ENCODE data around the gene EIF3D. TPM values are rescaled to one million over a fixed set of nuclear protein-coding genes. Genes with fewer than 3 reads are reported as not detected.

The EIF3D gene
- total and polyA plus RNA-seq, 2 of the 8 experiments (the other 6 are each of a cell fraction or from before 2014, with no cell fraction given) = 195 to 408 TPM

GRCh38 chr22:36569999-36570398, 41.0 kb upstream of the EIF3D start (continued):
- TF ChIP-seq SRF (IDR thresholded peaks at IDR 0.05; ENCODE audit: low read depth, low read length) (no peak), CHD2 (IDR thresholded peaks at IDR 0.05; ENCODE audit: low read length) (no peak), KDM5A (IDR thresholded peaks at IDR 0.05; ENCODE audit: low read length) (no peak), CTCF (IDR thresholded peaks at IDR 0.05; ENCODE audit: control extremely low read depth in 1 of 3, insufficient read depth in 1 of 3, low read depth in 1 of 3, low read length in 3 of 3) (peak; percentile 47 to 61 (median 55)), HDAC2 (IDR thresholded peaks at IDR 0.05; ENCODE audit: borderline replicate concordance in 1 of 2, low read depth in 2 of 2, low read length in 2 of 2) (no peak), RFX5 (IDR thresholded peaks at IDR 0.05; ENCODE audit: borderline replicate concordance, low read depth, low read length) (no peak), KDM4A (IDR thresholded peaks at IDR 0.05; ENCODE audit: low read depth, low read length, severe bottlenecking) (no peak), SIRT6 (IDR thresholded peaks at IDR 0.05; ENCODE audit: low read length) (no peak), RAD21 (IDR thresholded peaks at IDR 0.05 in 1 of 2, conservative IDR thresholded peaks at IDR 0.05 in 1 of 2; ENCODE audit: low read depth in 2 of 2, low read length in 2 of 2) (peak; percentile 36 to 64; a peak in 3 of 4 replicates), YY1 (IDR thresholded peaks at IDR 0.05; ENCODE audit: low read depth, low read length) (peak; percentile 87)
- TF ChIP-seq, protein P1, sequence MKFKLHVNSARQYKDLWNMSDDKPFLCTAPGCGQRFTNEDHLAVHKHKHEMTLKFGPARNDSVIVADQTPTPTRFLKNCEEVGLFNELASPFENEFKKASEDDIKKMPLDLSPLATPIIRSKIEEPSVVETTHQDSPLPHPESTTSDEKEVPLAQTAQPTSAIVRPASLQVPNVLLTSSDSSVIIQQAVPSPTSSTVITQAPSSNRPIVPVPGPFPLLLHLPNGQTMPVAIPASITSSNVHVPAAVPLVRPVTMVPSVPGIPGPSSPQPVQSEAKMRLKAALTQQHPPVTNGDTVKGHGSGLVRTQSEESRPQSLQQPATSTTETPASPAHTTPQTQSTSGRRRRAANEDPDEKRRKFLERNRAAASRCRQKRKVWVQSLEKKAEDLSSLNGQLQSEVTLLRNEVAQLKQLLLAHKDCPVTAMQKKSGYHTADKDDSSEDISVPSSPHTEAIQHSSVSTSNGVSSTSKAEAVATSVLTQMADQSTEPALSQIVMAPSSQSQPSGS (IDR thresholded peaks at IDR 0.05; ENCODE audit: low read length) = no peak
